SKM-1 (cell line): ENCODE measurements around the gene SLC25A13.

Experiments used
- DNase-seq: peaks from one replicate; lab custom pipeline; 2025; ENCODE audit not compliant: unreplicated experiment; lab: John Stamatoyannopoulos, UW

Gene SLC25A13

DNA sequence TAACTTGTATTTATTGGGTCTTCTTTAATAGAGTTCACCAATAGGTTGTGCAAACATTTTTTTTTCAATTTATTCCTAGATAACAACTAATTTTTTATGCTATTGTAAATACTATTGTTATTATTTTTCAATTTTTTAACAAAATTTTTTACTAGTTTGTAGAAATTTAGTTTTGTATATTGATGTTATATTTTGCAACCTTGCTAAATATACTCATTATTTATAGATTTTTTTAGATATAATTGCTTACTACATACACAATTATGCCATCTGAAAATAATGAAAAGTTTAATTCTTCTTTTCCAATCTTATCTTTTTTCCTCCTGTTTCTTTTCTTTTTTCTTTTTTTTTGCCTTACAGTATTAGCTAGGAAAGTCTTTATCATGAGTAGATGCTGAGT lies 216.9 kb downstream of the SLC25A13 start:
- DNase-seq, result no peak

GRCh38 chr7:96102096-96102811 lies 219.6 kb downstream of the SLC25A13 start:
- DNase-seq, result no peak

- no peak for DNase-seq
Observed at GRCh38 chr7:96100737-96101136, 221.2 kb downstream of the SLC25A13 start.

- DNase-seq, result no peak
Observed at GRCh38 chr7:96097835-96098234, 224.1 kb downstream of the SLC25A13 start.

GRCh38 chr7:96093435-96093834 lies 228.5 kb downstream of the SLC25A13 start:
- DNase-seq, result no peak

DNA sequence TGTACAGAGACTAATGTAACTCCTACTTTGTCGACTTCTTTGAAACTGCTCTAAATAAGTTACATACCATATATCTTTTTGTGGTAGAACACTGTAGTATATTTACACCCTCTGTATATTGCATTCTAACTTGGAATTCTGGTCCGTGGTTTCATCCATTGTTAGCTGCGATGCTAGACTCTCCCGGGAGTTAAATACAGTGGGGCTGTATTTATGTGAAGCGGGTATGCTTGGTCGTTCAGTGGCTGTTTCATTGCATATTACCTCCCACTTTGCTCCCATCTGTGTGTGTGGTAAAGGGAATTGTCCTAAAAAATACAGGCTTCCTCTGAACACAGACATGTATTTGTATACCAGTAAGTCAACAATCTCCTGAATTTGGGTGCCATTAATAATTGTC lies 231.1 kb downstream of the SLC25A13 start:
- DNase-seq, result no peak

DNA sequence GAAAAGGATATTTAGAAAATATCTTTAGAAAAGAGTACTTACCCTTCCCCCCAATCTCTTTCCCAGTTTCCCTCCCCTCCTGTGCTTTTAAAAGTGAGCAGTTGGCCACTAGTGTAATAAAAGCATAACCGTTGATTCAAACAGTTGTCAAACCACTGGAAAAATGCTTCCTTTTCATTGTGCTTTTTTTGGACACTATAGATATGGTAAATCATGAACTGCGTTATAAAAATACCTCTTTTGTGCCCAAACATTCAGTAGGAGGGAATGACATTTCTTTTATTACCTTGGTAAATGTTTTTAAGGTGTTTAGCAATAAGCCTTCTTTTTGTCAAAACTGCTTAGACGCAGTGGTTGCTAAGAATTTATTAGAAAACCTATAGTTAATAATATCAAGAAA lies 232.4 kb downstream of the SLC25A13 start:
- no peak for DNase-seq

GRCh38 chr7:96088579-96088978 lies 233.3 kb downstream of the SLC25A13 start:
- DNase-seq, result no peak

- no peak for DNase-seq
Observed at GRCh38 chr7:96085953-96086352, 235.9 kb downstream of the SLC25A13 start.

DNA sequence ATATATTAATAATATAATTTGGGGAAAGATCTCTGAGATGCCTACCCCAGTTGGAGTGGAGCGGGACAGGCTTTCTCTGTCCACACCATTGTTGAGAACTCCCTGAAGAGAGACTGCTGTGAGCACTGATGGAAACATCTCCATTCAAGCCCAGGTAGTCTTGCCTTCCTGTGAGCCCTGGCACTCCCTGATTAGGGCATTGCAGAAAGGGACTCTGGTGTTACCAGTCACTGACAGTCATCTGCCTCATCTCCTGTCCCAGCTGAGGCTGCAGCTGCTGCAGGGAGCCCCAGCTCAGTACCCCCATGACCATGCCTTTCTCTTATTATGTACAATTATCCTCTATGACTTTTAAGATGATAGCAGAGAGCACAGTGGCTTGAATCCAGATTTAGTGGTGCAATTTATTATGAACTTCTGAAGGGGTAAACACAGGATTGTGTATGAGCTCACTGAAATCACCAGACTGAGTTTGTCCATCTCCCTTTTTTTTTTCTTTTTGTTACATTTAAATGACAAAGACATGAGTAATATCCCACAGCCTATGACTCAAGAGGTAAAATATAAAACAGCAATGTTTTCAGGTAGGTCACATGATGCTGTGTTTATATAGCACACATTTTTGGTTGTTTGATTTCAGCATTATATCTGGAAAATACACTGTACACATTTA lies 236.9 kb downstream of the SLC25A13 start:
- no peak for DNase-seq

DNA sequence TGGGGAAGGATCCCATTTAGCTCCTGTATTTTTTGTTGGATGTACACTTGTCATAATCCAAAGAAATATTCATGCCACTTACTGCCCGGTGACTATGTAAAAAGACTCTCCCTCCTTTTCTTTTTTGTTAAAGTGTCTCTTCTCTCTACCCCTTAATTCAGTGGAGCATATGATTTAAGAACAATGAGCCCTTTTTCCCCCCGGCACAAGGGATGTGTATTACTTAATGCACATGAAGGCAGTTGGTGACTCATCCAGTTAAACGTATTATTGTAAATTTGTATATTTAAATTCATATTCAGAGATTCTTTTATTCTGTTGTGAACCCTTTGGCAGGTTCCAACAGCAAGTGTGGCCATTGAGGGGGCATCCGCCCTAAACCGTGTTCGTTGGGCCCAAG lies 241.9 kb downstream of the SLC25A13 start:
- DNase-seq, result no peak

DNA sequence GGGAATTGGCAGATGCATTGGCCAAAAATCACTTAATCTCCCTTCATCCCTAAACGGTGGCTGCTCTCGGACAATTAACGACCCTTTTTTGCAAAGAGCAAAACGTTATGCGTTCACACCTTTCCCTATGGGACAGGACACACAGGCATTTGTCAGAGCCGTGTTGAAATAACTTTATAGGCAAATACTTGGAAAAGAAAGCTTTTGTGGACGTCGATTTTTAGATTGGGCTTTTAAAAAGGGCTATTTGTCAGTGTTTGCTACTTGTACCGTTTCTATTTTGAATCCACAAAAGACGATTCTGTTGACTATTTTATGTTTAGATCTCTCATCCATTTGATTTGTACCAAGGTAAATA lies 245.6 kb downstream of the SLC25A13 start:
- no peak for DNase-seq

DNA sequence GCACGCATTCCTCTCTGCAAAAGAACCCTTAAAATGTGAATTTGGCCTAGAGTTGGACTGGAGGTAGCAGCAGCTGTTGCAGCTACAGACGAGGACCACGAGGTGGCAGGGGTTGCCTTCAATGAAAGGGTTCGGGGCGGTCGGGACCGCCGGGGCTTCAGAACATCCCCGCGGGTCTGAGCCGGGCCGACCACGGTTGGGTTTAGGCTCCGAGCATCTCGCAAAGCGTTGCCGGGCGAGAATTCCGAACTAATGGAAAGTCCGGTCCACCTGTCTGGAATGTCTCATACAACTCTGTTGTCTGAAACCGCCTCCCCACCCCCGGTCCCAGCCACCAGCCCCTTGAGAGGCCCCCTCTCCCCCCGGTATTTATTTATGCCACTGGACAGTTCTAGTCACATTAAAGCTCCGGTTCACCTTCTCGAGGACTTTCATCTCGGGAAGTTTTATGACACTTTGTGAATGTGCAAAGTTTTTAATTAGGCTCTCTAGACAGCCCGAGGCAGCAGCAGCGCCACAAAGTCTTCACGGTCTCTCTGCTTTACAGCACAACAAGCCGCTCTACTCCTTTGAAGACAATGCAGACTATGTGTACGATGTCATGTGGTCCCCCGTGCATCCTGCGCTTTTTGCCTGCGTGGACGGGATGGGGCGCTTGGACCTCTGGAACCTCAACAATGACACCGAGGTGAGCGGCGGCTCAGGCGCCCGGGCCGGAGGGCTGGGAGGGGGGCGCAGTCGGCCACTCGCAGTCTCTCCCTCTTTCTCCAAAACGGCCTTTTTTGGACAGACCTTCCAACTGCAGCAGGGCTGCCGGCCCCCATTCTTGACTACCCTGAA lies 246.2 kb downstream of the SLC25A13 start:
- DNase-seq, result no peak

DNA sequence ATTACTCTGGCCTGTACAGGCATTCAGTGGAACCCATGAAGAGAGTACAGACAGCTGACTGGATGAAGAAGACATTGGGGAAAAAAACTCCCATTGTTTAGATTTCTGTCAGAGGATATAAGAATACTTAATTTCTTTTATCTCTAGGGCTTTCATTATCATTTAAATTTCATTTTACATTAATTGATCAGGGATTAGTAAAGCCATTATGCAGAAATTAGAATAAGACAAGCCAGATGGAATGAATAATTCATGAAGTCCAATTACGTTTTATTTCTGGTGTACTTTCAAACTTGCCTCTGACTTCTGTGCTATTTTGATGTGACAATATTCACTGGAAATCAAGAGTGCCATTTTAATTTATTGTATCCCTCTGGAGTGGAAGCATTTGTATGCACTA lies 247.0 kb downstream of the SLC25A13 start:
- no peak for DNase-seq
